ENCODE data around the gene KATNB1. TPM values are rescaled to one million over a fixed set of nuclear protein-coding genes. Genes with fewer than 3 reads are reported as not detected.
A peak's percentile ranks its signal among the peaks of the same experiment; 100 is the strongest.
"Not testable (repeated sequence)": the region's sequence is repeated elsewhere in the genome, so short reads cannot be mapped to it uniquely, and the experiment has no call there.

The KATNB1 gene
- total and polyA plus RNA-seq, 2 experiments from 2014 or later: 31.4 to 65.9 TPM

GRCh38 chr16:57791893-57792461 lies 56.4 kb downstream of the KATNB1 start:
- no peak overlapping the region for H2AFZ ChIP-seq
- Mint-ChIP-seq H3K27ac (no peak overlapping the region), H3K36me3 (ENCODE audit: low read depth) (no peaks in the 10 kb centered on the region; the same call in 2 of the 3 replicates), H3K27me3 (ENCODE audit: insufficient read depth, low read depth, poor library complexity) (peaks cover 6% of the 10 kb centered on the region), H3K4me3 (no peak overlapping the region), H3K4me1 (peaks cover 8% of the 10 kb centered on the region), H3K9me3 (no peaks in the 10 kb centered on the region)
- H3K27me3 ChIP-seq (ENCODE audit: insufficient read depth): no peaks in the 10 kb centered on the region
- no peaks in the 10 kb centered on the region for H3F3A ChIP-seq (replicated peaks; ENCODE audit: low read depth)
- H3K4me2 ChIP-seq: no peak overlapping the region
- TF ChIP-seq ZNF114 (CRISPR knock-in tag; IDR thresholded peaks at IDR 0.05): no peak
- H3K27ac ChIP-seq (ENCODE audit: low read depth): no peak overlapping the region
- peaks cover 5% of the 10 kb centered on the region; the same call in 1 of the 2 replicates for H3K4me1 ChIP-seq (ENCODE audit: insufficient read depth)
- ATAC-seq: no peak
- H3K79me2 ChIP-seq (replicated peaks; ENCODE audit: insufficient read depth): no peaks in the 10 kb centered on the region
- H3K9me2 ChIP-seq (ENCODE audit: insufficient read depth): no peaks in the 10 kb centered on the region
- H4K20me1 ChIP-seq (replicated peaks; ENCODE audit: insufficient read depth): no peaks in the 10 kb centered on the region
- H3K36me3 ChIP-seq (ENCODE audit: insufficient read depth): no peaks in the 10 kb centered on the region
- DNase-seq (ENCODE audit: low spot score): no peak
- no peak overlapping the region for H3K4me3 ChIP-seq

- no peaks in the 10 kb centered on the region for H3K36me3 ChIP-seq (ENCODE audit: insufficient read depth)
- Mint-ChIP-seq H3K27ac (no peak overlapping the region), H3K27me3 (ENCODE audit: insufficient read depth, low read depth, poor library complexity) (peaks cover 15% of the 10 kb centered on the region), H3K4me1 (peaks cover 28% of the 10 kb centered on the region), H3K9me3 (no peaks in the 10 kb centered on the region), H3K36me3 (ENCODE audit: low read depth) (no peaks in the 10 kb centered on the region; the same call in 2 of the 3 replicates), H3K4me3 (no peak overlapping the region)
- DNase-seq (ENCODE audit: low spot score): no peak
- no peak overlapping the region; the same call in 1 of the 2 replicates for H3K4me2 ChIP-seq
- no peak overlapping the region for H3K4me3 ChIP-seq
- H3K27me3 ChIP-seq (ENCODE audit: insufficient read depth): no peaks in the 10 kb centered on the region
- peak; percentile 38 for ATAC-seq
- H3K79me2 ChIP-seq (replicated peaks; ENCODE audit: insufficient read depth): no peaks in the 10 kb centered on the region
- no peak overlapping the region for H3K27ac ChIP-seq (ENCODE audit: low read depth)
- 0 out of 2 replicates have a peak overlapping the region, but pooled peaks have one; percentile 59 for H2AFZ ChIP-seq
- no peaks in the 10 kb centered on the region; the same call in 1 of the 2 replicates for H4K20me1 ChIP-seq (replicated peaks; ENCODE audit: insufficient read depth)
- TF ChIP-seq CREB1 (CRISPR knock-in tag; IDR thresholded peaks at IDR 0.05; ENCODE audit: low read depth) (no peak), EZH2phosphoT487 (IDR thresholded peaks at IDR 0.05; ENCODE audit: unreplicated experiment) (no peak)
- peaks cover 25% of the 10 kb centered on the region for H3K4me1 ChIP-seq (ENCODE audit: insufficient read depth)
- no peaks in the 10 kb centered on the region for H3K9me2 ChIP-seq (ENCODE audit: insufficient read depth)
- peaks cover 4% of the 10 kb centered on the region; the same call in 1 of the 2 replicates for H3F3A ChIP-seq (replicated peaks; ENCODE audit: low read depth)
These were observed 59.4 kb downstream of the KATNB1 start for GRCh38 chr16:57794849-57795430.

- no peaks in the 10 kb centered on the region for H3K27me3 ChIP-seq (ENCODE audit: insufficient read depth)
- ATAC-seq: peak; percentile 55
- TF ChIP-seq ETS1 (IDR thresholded peaks at IDR 0.05) (no peak), CTCF (conservative IDR thresholded peaks at IDR 0.05; ENCODE audit: low read depth in 2 of 2) (peak; percentile 62 to 66)
- peaks cover 25% of the 10 kb centered on the region for H3K4me1 ChIP-seq (ENCODE audit: insufficient read depth)
- peak; percentile 86 for DNase-seq (ENCODE audit: low spot score)
- Mint-ChIP-seq H3K4me1 (peaks cover 33% of the 10 kb centered on the region), H3K27me3 (ENCODE audit: insufficient read depth, low read depth, poor library complexity) (peaks cover 17% of the 10 kb centered on the region), H3K27ac (no peak overlapping the region; the same call in 1 of the 2 replicates), H3K4me3 (no peak overlapping the region), H3K9me3 (no peaks in the 10 kb centered on the region), H3K36me3 (ENCODE audit: low read depth) (no peaks in the 10 kb centered on the region; the same call in 2 of the 3 replicates)
- H2AFZ ChIP-seq: peak overlapping the region; percentile 87; the same call in 1 of the 2 replicates
- H3K79me2 ChIP-seq (replicated peaks; ENCODE audit: insufficient read depth): no peaks in the 10 kb centered on the region
- 0 out of 2 replicates have a peak overlapping the region, but pooled peaks have one; percentile 45 for H3K27ac ChIP-seq (ENCODE audit: low read depth)
- H3K9me2 ChIP-seq (ENCODE audit: insufficient read depth): no peaks in the 10 kb centered on the region
- H4K20me1 ChIP-seq (replicated peaks; ENCODE audit: insufficient read depth): no peaks in the 10 kb centered on the region; the same call in 1 of the 2 replicates
- no peaks in the 10 kb centered on the region for H3K36me3 ChIP-seq (ENCODE audit: insufficient read depth)
- peaks cover 4% of the 10 kb centered on the region; the same call in 1 of the 2 replicates for H3F3A ChIP-seq (replicated peaks; ENCODE audit: low read depth)
- no peak overlapping the region for H3K4me3 ChIP-seq
- no peak overlapping the region; the same call in 1 of the 2 replicates for H3K4me2 ChIP-seq
These were observed 59.9 kb downstream of the KATNB1 start for GRCh38 chr16:57795431-57795878.

GRCh38 chr16:57796014-57796413 lies 60.4 kb downstream of the KATNB1 start:
- peaks cover 29% of the 10 kb centered on the region for H3K4me1 ChIP-seq (ENCODE audit: insufficient read depth)
- H2AFZ ChIP-seq; H4K20me1 ChIP-seq (replicated peaks; ENCODE audit: insufficient read depth); H3K27me3 ChIP-seq (ENCODE audit: insufficient read depth); H3F3A ChIP-seq (replicated peaks; ENCODE audit: low read depth); H3K27ac ChIP-seq (ENCODE audit: low read depth); H3K4me3 Mint-ChIP-seq; H3K4me3 ChIP-seq; H3K9me3 Mint-ChIP-seq; H3K79me2 ChIP-seq (replicated peaks; ENCODE audit: insufficient read depth); DNase-seq (ENCODE audit: low spot score); H3K4me2 ChIP-seq; ATAC-seq; H3K27ac Mint-ChIP-seq; H3K9me2 ChIP-seq (ENCODE audit: insufficient read depth); H3K36me3 ChIP-seq (ENCODE audit: insufficient read depth); H3K36me3 Mint-ChIP-seq (ENCODE audit: low read depth): not testable (repeated sequence)
- H3K27me3 Mint-ChIP-seq (ENCODE audit: insufficient read depth, low read depth, poor library complexity): peaks cover 18% of the 10 kb centered on the region
- H3K4me1 Mint-ChIP-seq: peaks cover 38% of the 10 kb centered on the region

Measured in GM23338 (cell line).